H9 (cell line): ENCODE measurements around the gene SORCS2. TPM values are rescaled to one million over a fixed set of nuclear protein-coding genes. Genes with fewer than 3 reads are reported as not detected.

ENCODE experiments used
- DNase-seq: peaks from one replicate; pipeline ENCODE4 v3.0.0-alpha.2; 2017
- H2AFZ ChIP-seq: one replicate; pipeline ENCODE4 v1.6.1; 2013; ENCODE audit warnings: mild to moderate bottlenecking, low read length, control low read depth, moderate library complexity
- H2AK5ac ChIP-seq: 2 replicates; pipeline ENCODE4 v1.6.1; 2013; ENCODE audit warnings: low read length, control low read depth, mixed read lengths; ENCODE audit not compliant: insufficient read length
- H2BK120ac ChIP-seq: one replicate; pipeline ENCODE4 v1.6.1; 2013; ENCODE audit warnings: low read depth, mild to moderate bottlenecking, low read length, control low read depth, inconsistent platforms; ENCODE audit not compliant: poor library complexity, severe bottlenecking
- H2BK12ac ChIP-seq: 2 replicates; pipeline ENCODE4 v1.6.1; 2013; ENCODE audit warnings: low read length, control low read depth, mixed read lengths, low read depth; ENCODE audit not compliant: insufficient read length
- H2BK15ac ChIP-seq: 2 replicates; pipeline ENCODE4 v1.6.1; 2013; ENCODE audit warnings: low read depth, low read length, control low read depth
- H2BK20ac ChIP-seq: one replicate; pipeline ENCODE4 v1.6.1; 2013; ENCODE audit warnings: low read depth, mild to moderate bottlenecking, low read length, control low read depth, inconsistent platforms; ENCODE audit not compliant: poor library complexity, severe bottlenecking
- H2BK5ac ChIP-seq: 2 replicates; pipeline ENCODE4 v1.6.1; 2013; ENCODE audit warnings: low read length, control low read depth, mixed read lengths; ENCODE audit not compliant: insufficient read length
- H3K14ac ChIP-seq: 2 replicates; pipeline ENCODE4 v1.6.1; 2013; ENCODE audit warnings: low read length, control low read depth; ENCODE audit not compliant: insufficient read depth
- H3K18ac ChIP-seq: 2 replicates; pipeline ENCODE4 v1.6.1; 2013; ENCODE audit warnings: low read depth, mild to moderate bottlenecking, mixed read lengths, low read length, control low read depth; ENCODE audit not compliant: insufficient read length
- H3K23ac ChIP-seq: 2 replicates; pipeline ENCODE4 v1.6.1; 2013; ENCODE audit warnings: low read length, control low read depth, mixed read lengths, low read depth; ENCODE audit not compliant: insufficient read length
- H3K23me2 ChIP-seq: 2 replicates; pipeline ENCODE4 v1.6.1; 2013; ENCODE audit warnings: low read depth, mild to moderate bottlenecking, mixed read lengths, low read length, control low read depth; ENCODE audit not compliant: insufficient read length, poor library complexity, severe bottlenecking
- H3K27ac ChIP-seq: 2 replicates; pipeline ENCODE4 v1.5.1; 2013; ENCODE audit warnings: low read length, control low read depth, mixed read lengths, low read depth; ENCODE audit not compliant: insufficient read length
- H3K27me3 ChIP-seq: 2 replicates; pipeline ENCODE4 v1.6.1; 2013; ENCODE audit warnings: low read length, control low read depth, inconsistent platforms; ENCODE audit not compliant: insufficient read depth
- H3K4ac ChIP-seq: 2 replicates; pipeline ENCODE4 v1.6.1; 2013; ENCODE audit warnings: low read depth, mild to moderate bottlenecking, control low read depth, inconsistent platforms, low read length, moderate library complexity
- H3K4me1 ChIP-seq: 2 replicates; pipeline ENCODE4 v1.6.1; 2013; ENCODE audit warnings: low read length, control low read depth, inconsistent platforms; ENCODE audit not compliant: insufficient read depth
- H3K4me2 ChIP-seq: 2 replicates; pipeline ENCODE4 v1.6.1; 2013; ENCODE audit warnings: low read length, control low read depth, mixed read lengths; ENCODE audit not compliant: insufficient read length, insufficient read depth
- H3K56ac ChIP-seq: 2 replicates; pipeline ENCODE4 v1.6.1; 2013; ENCODE audit warnings: low read depth, mild to moderate bottlenecking, mixed read lengths, low read length, control low read depth; ENCODE audit not compliant: insufficient read length
- H3K79me1 ChIP-seq: 2 replicates; pipeline ENCODE4 v1.6.1; 2013; ENCODE audit warnings: low read depth, mild to moderate bottlenecking, moderate library complexity, low read length, control low read depth, inconsistent platforms; ENCODE audit not compliant: insufficient read depth, poor library complexity, severe bottlenecking
- H3K79me2 ChIP-seq: 2 replicates; pipeline ENCODE4 v1.6.1; 2013; ENCODE audit warnings: low read length, control low read depth, inconsistent platforms; ENCODE audit not compliant: insufficient read depth
- H3K9ac ChIP-seq: 2 replicates; pipeline ENCODE4 v1.6.1; 2013; ENCODE audit warnings: low read length, control low read depth, mixed read lengths; ENCODE audit not compliant: insufficient read length; ENCODE audit errors: extremely low read depth
- H3K9me3 ChIP-seq: one replicate; pipeline ENCODE4 v1.6.1; 2013; ENCODE audit warnings: low read depth, low read length, inconsistent platforms; ENCODE audit not compliant: control insufficient read depth
- H3T11ph ChIP-seq: one replicate; pipeline ENCODE4 v1.6.1; 2013; ENCODE audit warnings: mild to moderate bottlenecking, low read length, control low read depth, inconsistent platforms
- H4K20me1 ChIP-seq: one replicate; pipeline ENCODE4 v1.6.1; 2013; ENCODE audit not compliant: control insufficient read depth, insufficient read length, insufficient read depth
- H4K5ac ChIP-seq: 2 replicates; pipeline ENCODE4 v1.6.1; 2013; ENCODE audit warnings: low read depth, mild to moderate bottlenecking, mixed read lengths, low read length, control low read depth; ENCODE audit not compliant: insufficient read length
- H4K8ac ChIP-seq: replicated peaks from 2 replicates; pipeline ENCODE4 v1.6.1; 2013; ENCODE audit warnings: low read length, control low read depth, mixed read lengths, low read depth; ENCODE audit not compliant: insufficient read length
- H4K91ac ChIP-seq: 2 replicates; pipeline ENCODE4 v1.6.1; 2013; ENCODE audit warnings: low read depth, mild to moderate bottlenecking, moderate library complexity, mixed read lengths, low read length, control low read depth; ENCODE audit not compliant: insufficient read length
- H3K27ac Mint-ChIP-seq, 3 experiments: 2 replicates in 2 of 3; 3 replicates in 1 of 3; pipeline ENCODE4 v1.8.0; 2020 to 2021; ENCODE audit warnings: mixed read lengths in 3 of 3, mild to moderate bottlenecking in 1 of 3, moderate library complexity in 1 of 3
- H3K27me3 Mint-ChIP-seq: 2 replicates; pipeline ENCODE4 v1.8.0; 2021; ENCODE audit warnings: low read depth, mild to moderate bottlenecking, moderate library complexity, mixed read lengths
- H3K36me3 Mint-ChIP-seq, 3 experiments: 2 replicates in 2 of 3; 3 replicates in 1 of 3; pipeline ENCODE4 v1.8.0; 2020 to 2021; ENCODE audit warnings: low read depth in 3 of 3, mixed read lengths in 3 of 3; ENCODE audit not compliant: insufficient read depth in 1 of 3
- H3K4me1 Mint-ChIP-seq, 2 experiments: 2 replicates each; pipeline ENCODE4 v1.8.0; 2020; ENCODE audit warnings: mixed read lengths in 2 of 2
- H3K4me3 Mint-ChIP-seq, 2 experiments: 2 replicates in 1 of 2; 3 replicates in 1 of 2; pipeline ENCODE4 v1.8.0; 2020 to 2021; ENCODE audit warnings: mild to moderate bottlenecking in 2 of 2, mixed read lengths in 2 of 2, moderate library complexity in 1 of 2
- H3K9me3 Mint-ChIP-seq, 2 experiments: 2 replicates in 1 of 2; 3 replicates in 1 of 2; pipeline ENCODE4 v1.8.0; 2020; ENCODE audit warnings: mild to moderate bottlenecking in 2 of 2, mixed read lengths in 2 of 2, moderate library complexity in 1 of 2
- CTCF ChIP-seq: fragments of 200-600 bp; sonication (generic); conservative IDR thresholded peaks from 3 replicates; pipeline ENCODE4 v1.8.0; 2021; ENCODE audit warnings: antibody characterized with exemption, mild to moderate bottlenecking
- WGBS: extraction: QIAGEN DNeasy Blood & Tissue Kit; methylation state at CpG from one replicate; pipeline ENCODE4 v1.1.7; 2013; ENCODE audit warnings: missing lambda C conversion rate, low lambda C conversion rate, mixed read lengths; ENCODE audit not compliant: insufficient read length; ENCODE audit errors: extremely low coverage; 5-methylcytosine and 5-hydroxymethylcytosine counted together
- total RNA-seq: library from RNA; stranded (reverse); gene quantifications from 2 replicates; pipeline ENCODE4 v1.2.1, GENCODE V29; 2021

Gene SORCS2
- total RNA-seq, 1 experiment from 2014 or later: 0.57 TPM

- no peaks in the 10 kb centered on the region for H3K79me1 ChIP-seq
- H2BK12ac ChIP-seq: no peak overlapping the region
- Mint-ChIP-seq H3K36me3 (no peaks in the 10 kb centered on the region; a peak in 1 of 7 replicates), H3K4me3 (no peak overlapping the region), H3K4me1 (peaks cover 6 to 25% of the 10 kb centered on the region in 2 experiments), H3K27ac (no peak overlapping the region), H3K27me3 (peaks cover 14% of the 10 kb centered on the region), H3K9me3 (peaks cover 4 to 5% of the 10 kb centered on the region in 2 experiments; a peak in 3 of 5 replicates)
- H2BK15ac ChIP-seq: no peak overlapping the region
- TF ChIP-seq CTCF: no peak
- no peak overlapping the region for H3K18ac ChIP-seq
- H3K27me3 ChIP-seq: no peaks in the 10 kb centered on the region
- H2BK120ac ChIP-seq: no peak overlapping the region
- no peaks in the 10 kb centered on the region for H3K79me2 ChIP-seq
- no peak overlapping the region; the same call in 1 of the 2 replicates for H3K14ac ChIP-seq
- no peak for DNase-seq
- H3K27ac ChIP-seq: no peak overlapping the region
- H2BK20ac ChIP-seq: no peak overlapping the region
- no peaks in the 10 kb centered on the region for H3K4me1 ChIP-seq
- H3K23ac ChIP-seq: no peak overlapping the region
- H3T11ph ChIP-seq: no peak overlapping the region
- no peak overlapping the region for H2AK5ac ChIP-seq
- H2AFZ ChIP-seq: no peak overlapping the region
- 100% methylated on average over 5 of the region's 5 CpGs for WGBS
- H4K5ac ChIP-seq: no peak overlapping the region
- H3K9me3 ChIP-seq: no peaks in the 10 kb centered on the region
- no peak overlapping the region for H3K4ac ChIP-seq
- no peak overlapping the region for H3K4me2 ChIP-seq
- no peaks in the 10 kb centered on the region for H4K20me1 ChIP-seq
- H3K9ac ChIP-seq: no peak overlapping the region
- no peak overlapping the region for H4K91ac ChIP-seq
- H3K56ac ChIP-seq: no peak overlapping the region
- H2BK5ac ChIP-seq: no peak overlapping the region
- H4K8ac ChIP-seq: no peak overlapping the region
- H3K23me2 ChIP-seq: peaks cover 2% of the 10 kb centered on the region
These were observed 145.7 kb downstream of the SORCS2 start for GRCh38 chr4:7338059-7338452.
